KMS-11 (cell line): ENCODE results near the gene FER.

Source experiments
- H2AFZ ChIP-seq: fragments of 200-600 bp; sonication (generic); 2 replicates; pipeline ENCODE4 v1.6.1; 2016; ENCODE audit warnings: antibody characterized with exemption, mixed run types, low read depth
- H3K27ac ChIP-seq: fragments of 200-600 bp; sonication (generic); 2 replicates; pipeline ENCODE4 v1.6.1; 2016; ENCODE audit warnings: mild to moderate bottlenecking, mixed run types
- H3K27me3 ChIP-seq: fragments of 200-600 bp; sonication (generic); 2 replicates; pipeline ENCODE4 v1.6.1; 2017; ENCODE audit warnings: mild to moderate bottlenecking, low read depth, mixed run types, moderate library complexity; ENCODE audit not compliant: insufficient read depth
- H3K36me3 ChIP-seq: fragments of 200-600 bp; sonication (generic); 2 replicates; pipeline ENCODE4 v1.6.1; 2017; ENCODE audit warnings: mild to moderate bottlenecking, mixed run types; ENCODE audit not compliant: insufficient read depth
- H3K4me1 ChIP-seq: fragments of 200-600 bp; sonication (generic); 2 replicates; pipeline ENCODE4 v1.6.1; 2016; ENCODE audit warnings: mild to moderate bottlenecking, low read depth, mixed run types; ENCODE audit not compliant: poor library complexity, severe bottlenecking
- H3K4me2 ChIP-seq: fragments of 200-600 bp; sonication (generic); 2 replicates; pipeline ENCODE4 v1.7.0; 2016; ENCODE audit warnings: mild to moderate bottlenecking, mixed run types
- H3K4me3 ChIP-seq: fragments of 200-600 bp; sonication (generic); IDR thresholded peaks from 2 replicates; pipeline ENCODE4 v1.6.1; 2017; ENCODE audit warnings: low read depth, low read length, mixed read lengths; ENCODE audit not compliant: insufficient read depth
- H3K79me2 ChIP-seq: fragments of 200-600 bp; sonication (generic); 2 replicates; pipeline ENCODE4 v1.6.1; 2016; ENCODE audit warnings: low read depth, mixed run types; ENCODE audit not compliant: insufficient read depth
- H3K9ac ChIP-seq: fragments of 200-600 bp; sonication (generic); 2 replicates; pipeline ENCODE4 v1.6.1; 2016; ENCODE audit warnings: mild to moderate bottlenecking, mixed run types
- H4K20me1 ChIP-seq: fragments of 200-600 bp; sonication (generic); 2 replicates; pipeline ENCODE4 v1.6.1; 2016; ENCODE audit warnings: mild to moderate bottlenecking, mixed run types; ENCODE audit not compliant: insufficient read depth
- CTCF ChIP-seq: fragments of 200-600 bp; sonication (generic); conservative IDR thresholded peaks from 2 replicates; pipeline ENCODE4 v1.6.1; 2017; ENCODE audit warnings: low read depth, mild to moderate bottlenecking, antibody characterized with exemption, low read length, moderate library complexity, mixed read lengths

FER gene

GRCh38 chr5:108940506-108940905, 192.8 kb downstream of the FER start:
- H3K9ac ChIP-seq: no peak overlapping the region
- H3K27ac ChIP-seq: no peak overlapping the region
- H3K4me1 ChIP-seq: no peaks in the 10 kb centered on the region
- H3K4me3 ChIP-seq: no peak overlapping the region
- no peak for TF ChIP-seq CTCF
- H3K79me2 ChIP-seq: no peaks in the 10 kb centered on the region; the same call in 1 of the 2 replicates
- no peaks in the 10 kb centered on the region for H3K27me3 ChIP-seq
- H4K20me1 ChIP-seq: no peaks in the 10 kb centered on the region
- H2AFZ ChIP-seq: no peak overlapping the region
- H3K36me3 ChIP-seq: no peaks in the 10 kb centered on the region
- H3K4me2 ChIP-seq: no peak overlapping the region

GRCh38 chr5:108941746-108942145, 194.0 kb downstream of the FER start:
- Histone ChIP-seq H3K79me2 (no peaks in the 10 kb centered on the region), H3K27ac (no peak overlapping the region), H3K4me2 (no peak overlapping the region), H3K9ac (no peak overlapping the region), H3K36me3 (no peaks in the 10 kb centered on the region), H3K27me3 (no peaks in the 10 kb centered on the region), H4K20me1 (no peaks in the 10 kb centered on the region), H3K4me1 (no peaks in the 10 kb centered on the region), H2AFZ (no peak overlapping the region), H3K4me3 (no peak overlapping the region)
- no peak for TF ChIP-seq CTCF

GRCh38 chr5:108942701-108943100, 195.0 kb downstream of the FER start:
- no peak for TF ChIP-seq CTCF
- Histone ChIP-seq H3K9ac (no peak overlapping the region), H3K27me3 (no peaks in the 10 kb centered on the region), H3K4me2 (no peak overlapping the region), H2AFZ (no peak overlapping the region), H3K4me1 (no peaks in the 10 kb centered on the region), H3K4me3 (no peak overlapping the region), H3K27ac (no peak overlapping the region), H3K36me3 (no peaks in the 10 kb centered on the region), H4K20me1 (no peaks in the 10 kb centered on the region), H3K79me2 (no peaks in the 10 kb centered on the region)

- H3K36me3 ChIP-seq: no peaks in the 10 kb centered on the region
- H3K4me1 ChIP-seq: peaks cover 5% of the 10 kb centered on the region
- no peaks in the 10 kb centered on the region for H4K20me1 ChIP-seq
- H3K9ac ChIP-seq: no peak overlapping the region
- H3K79me2 ChIP-seq: no peaks in the 10 kb centered on the region
- H2AFZ ChIP-seq: no peak overlapping the region
- H3K4me3 ChIP-seq: no peak overlapping the region
- no peak overlapping the region for H3K4me2 ChIP-seq
- no peaks in the 10 kb centered on the region for H3K27me3 ChIP-seq
- no peak for TF ChIP-seq CTCF
- H3K27ac ChIP-seq: no peak overlapping the region
These were observed 197.4 kb downstream of the FER start for GRCh38 chr5:108945094-108945493.
